GM19043 (cell line): ENCODE measurements around the gene BEAN1.

Experiments
- ATAC-seq: cut with Tn5 transposase; IDR thresholded peaks from one replicate; pipeline ENCODE4 v1.9.1; 2021; ENCODE audit warnings: low read depth; ENCODE audit not compliant: unreplicated experiment

BEAN1 gene

GRCh38 chr16:66516509-66516807 is 89.4 kb downstream of the BEAN1 start:
- ATAC-seq = peak; percentile 20

- ATAC-seq = peak; percentile 96
Measured at GRCh38 chr16:66516808-66517585, 89.9 kb downstream of the BEAN1 start.

DNA sequence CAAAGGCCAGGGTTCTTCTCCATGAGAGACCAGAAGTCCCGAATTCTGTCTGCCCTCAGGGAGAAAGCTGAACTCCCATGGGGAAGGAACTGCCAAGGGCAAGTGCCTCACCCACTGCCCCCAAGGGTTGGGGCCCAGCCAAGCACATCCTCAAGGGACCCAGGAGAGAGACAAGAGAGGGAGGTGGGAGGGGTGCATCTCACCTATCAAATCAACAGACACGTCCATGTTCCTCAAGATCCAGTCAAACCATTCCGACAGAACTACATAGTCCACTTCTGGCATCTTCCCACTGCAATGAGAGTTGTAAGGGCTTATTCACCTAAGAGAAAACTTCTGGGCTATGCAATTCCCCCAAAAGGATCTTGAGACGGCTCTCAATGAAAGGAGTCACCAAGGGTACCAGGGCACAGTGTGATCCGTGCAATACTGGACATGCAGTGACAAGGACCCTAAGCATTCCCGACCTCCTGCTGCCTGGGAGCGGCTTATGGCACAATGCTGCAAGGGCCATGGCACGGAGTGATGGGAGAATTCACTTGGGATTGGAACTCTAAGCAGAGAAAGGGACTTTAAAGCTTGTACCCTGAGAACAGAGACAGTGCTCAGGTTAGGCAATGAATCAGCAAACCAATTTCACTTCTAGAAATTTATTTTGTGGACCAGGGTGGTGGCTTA is 90.6 kb downstream of the BEAN1 start:
- no peak for ATAC-seq

GRCh38 chr16:66519482-66520373 is 92.6 kb downstream of the BEAN1 start:
- no peak for ATAC-seq

DNA sequence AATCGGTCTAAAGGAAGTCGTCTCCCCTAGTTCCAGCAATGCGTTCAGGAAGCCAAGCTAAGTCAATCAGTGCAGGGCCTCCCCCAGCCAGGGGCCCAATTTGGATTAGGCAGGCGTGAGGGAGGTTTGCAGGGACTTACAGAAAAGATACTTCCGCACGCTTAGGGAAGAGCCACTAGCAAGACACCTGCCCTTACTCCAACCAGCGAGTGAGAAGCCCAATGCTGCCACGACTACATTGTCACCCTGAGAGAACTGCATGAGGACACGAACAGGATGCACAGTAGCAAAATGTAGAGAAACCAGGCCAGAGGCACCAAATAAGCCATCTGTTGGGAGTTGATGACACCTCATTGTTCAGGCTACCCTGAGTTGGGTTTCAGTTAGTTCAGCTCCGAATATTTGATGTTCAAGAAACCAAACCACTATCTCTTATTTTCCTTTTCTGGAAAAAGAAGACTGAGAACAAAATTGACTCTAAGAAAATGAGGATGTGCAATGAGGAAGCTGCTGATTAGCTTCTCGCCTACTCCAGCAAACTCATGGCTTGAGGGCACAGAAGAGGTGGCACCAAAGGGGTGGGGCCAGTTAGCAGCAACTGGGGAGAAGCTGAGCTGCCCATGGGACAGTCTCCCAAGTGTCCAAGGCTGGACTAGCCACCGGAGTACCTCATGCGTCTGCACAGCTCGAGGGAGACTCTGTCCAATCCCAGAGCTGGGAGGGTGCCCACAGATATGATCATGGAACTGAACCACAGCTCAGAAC is 93.5 kb downstream of the BEAN1 start:
- ATAC-seq = no peak

DNA sequence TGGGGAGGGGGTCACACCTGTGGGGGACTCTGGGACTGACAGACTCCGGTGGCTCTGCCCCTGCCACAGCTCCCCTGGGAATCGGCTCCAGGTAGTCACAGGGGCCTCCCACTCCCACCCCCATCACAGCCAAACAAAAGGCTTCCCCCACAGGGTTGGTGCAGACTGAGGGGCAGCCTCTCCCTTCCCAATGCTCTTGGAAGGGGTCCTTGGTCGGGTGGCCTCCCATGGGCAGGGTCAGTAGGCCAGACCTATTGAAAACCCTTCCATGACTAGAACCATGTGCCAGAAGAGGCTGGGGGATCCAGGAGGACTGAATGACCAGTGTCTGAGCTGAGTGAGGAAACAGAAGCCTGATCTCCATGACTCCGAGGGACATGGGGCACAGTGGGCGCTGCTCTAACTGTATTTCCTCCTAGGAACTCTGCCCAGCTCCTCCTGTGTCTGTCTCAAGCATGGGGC is 94.2 kb downstream of the BEAN1 start:
- ATAC-seq = no peak

GRCh38 chr16:66521951-66522771 is 95.1 kb downstream of the BEAN1 start:
- ATAC-seq = peak; percentile 48

- ATAC-seq = no peak
Measured at GRCh38 chr16:66522816-66523590, 95.9 kb downstream of the BEAN1 start.

GRCh38 chr16:66523861-66524354 is 96.8 kb downstream of the BEAN1 start:
- peak; percentile 35 for ATAC-seq

- peak; percentile 65 for ATAC-seq
Measured at GRCh38 chr16:66524601-66525164, 97.6 kb downstream of the BEAN1 start.

GRCh38 chr16:66525396-66526180 is 98.5 kb downstream of the BEAN1 start:
- ATAC-seq = no peak

DNA sequence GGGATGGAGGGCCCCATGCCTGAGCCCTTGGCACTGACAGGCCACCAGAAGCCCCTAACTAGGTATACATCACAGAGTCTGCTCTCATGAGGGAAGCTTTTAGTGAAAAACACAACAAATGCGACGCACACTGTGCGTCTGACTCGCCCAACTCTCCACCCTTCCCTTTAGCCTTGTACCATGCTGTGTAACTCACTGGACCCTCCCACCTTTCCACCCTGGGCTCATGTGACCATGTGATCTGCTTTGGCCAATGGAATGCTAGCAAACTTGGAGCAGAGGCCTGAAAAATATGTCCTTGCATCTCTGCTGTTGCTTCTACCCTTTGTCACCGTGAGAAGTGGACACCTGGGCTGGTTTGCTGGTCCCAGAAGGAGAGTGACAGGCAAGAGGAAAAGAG is 101.2 kb downstream of the BEAN1 start:
- no peak for ATAC-seq

DNA sequence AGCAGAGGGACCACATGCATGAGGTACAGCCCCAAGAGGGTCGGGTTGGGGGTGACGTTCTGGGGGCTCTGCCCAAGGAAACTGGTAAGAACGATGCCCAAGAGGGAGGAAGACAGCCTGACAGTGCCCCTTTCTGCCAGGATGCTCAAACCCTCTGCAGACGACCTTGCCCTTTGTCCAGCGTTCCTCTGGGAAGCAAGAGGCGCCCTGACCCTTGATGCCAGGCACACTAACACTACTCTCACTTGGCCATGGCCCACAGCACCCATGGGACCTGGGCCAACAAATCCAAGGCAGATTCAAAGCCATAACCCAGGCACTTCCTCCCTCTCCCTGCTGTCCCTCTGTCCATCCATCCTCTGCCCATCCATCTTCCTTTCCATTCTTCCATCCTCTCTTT is 102.4 kb downstream of the BEAN1 start:
- ATAC-seq = no peak
